ENCODE results near the gene DAPP1. TPM values are rescaled to one million over a fixed set of nuclear protein-coding genes. Genes with fewer than 3 reads are reported as not detected.
A peak's percentile ranks its signal among the peaks of the same experiment; 100 is the strongest.

The DAPP1 gene
- total RNA-seq, 2 experiments from 2014 or later, result 37.9 to 39.7 TPM

DNA sequence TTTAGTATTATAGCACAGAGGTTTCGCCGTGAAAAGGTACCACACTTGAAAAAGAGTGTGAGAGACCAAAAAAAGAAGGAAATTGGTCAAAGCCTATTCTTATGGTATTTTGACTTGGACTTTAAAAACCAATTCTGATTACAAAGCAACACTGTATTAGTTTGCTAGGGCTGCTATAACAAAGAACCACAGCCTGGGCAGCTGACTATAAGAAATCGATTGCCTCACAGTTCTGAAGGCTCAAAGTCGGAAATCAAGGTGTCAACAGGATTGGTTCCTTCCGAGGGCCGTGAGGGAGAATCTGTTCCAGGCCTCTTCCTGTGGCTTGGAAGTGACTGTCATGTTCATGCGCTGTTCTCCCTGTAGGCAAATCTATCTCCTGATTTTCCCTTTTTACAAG, 17.9 kb downstream of the DAPP1 start:
- no peak overlapping the region for H3K27ac Mint-ChIP-seq
- H3K36me3 Mint-ChIP-seq, result peaks cover 19% of the 10 kb centered on the region
- H3K9me3 Mint-ChIP-seq, result no peaks in the 10 kb centered on the region
- H3K27me3 Mint-ChIP-seq, result no peaks in the 10 kb centered on the region
- no peak for DNase-seq
- H3K4me1 Mint-ChIP-seq, result peaks cover 7% of the 10 kb centered on the region
- no peak overlapping the region for H3K4me3 Mint-ChIP-seq

GRCh38 chr4:99835942-99836341, 19.3 kb downstream of the DAPP1 start:
- no peaks in the 10 kb centered on the region for H3K27me3 Mint-ChIP-seq
- DNase-seq, result no peak
- no peak overlapping the region for H3K27ac Mint-ChIP-seq
- peaks cover 9% of the 10 kb centered on the region for H3K4me1 Mint-ChIP-seq
- H3K9me3 Mint-ChIP-seq, result no peaks in the 10 kb centered on the region
- H3K4me3 Mint-ChIP-seq, result no peak overlapping the region
- peaks cover 21% of the 10 kb centered on the region for H3K36me3 Mint-ChIP-seq

- H3K9me3 Mint-ChIP-seq, result peaks cover 2% of the 10 kb centered on the region
- no peak overlapping the region for H3K27ac Mint-ChIP-seq
- no peak for DNase-seq
- peaks cover 13% of the 10 kb centered on the region for H3K4me1 Mint-ChIP-seq
- no peak overlapping the region for H3K4me3 Mint-ChIP-seq
- H3K27me3 Mint-ChIP-seq, result no peaks in the 10 kb centered on the region
- H3K36me3 Mint-ChIP-seq, result peaks cover 34% of the 10 kb centered on the region
These were observed 22.3 kb downstream of the DAPP1 start for GRCh38 chr4:99838927-99839326.

- peak overlapping the region; percentile 57 for H3K27ac Mint-ChIP-seq
- H3K36me3 Mint-ChIP-seq, result peaks cover 41% of the 10 kb centered on the region
- H3K27me3 Mint-ChIP-seq, result no peaks in the 10 kb centered on the region
- H3K9me3 Mint-ChIP-seq, result peaks cover 2% of the 10 kb centered on the region
- no peak for DNase-seq
- peaks cover 29% of the 10 kb centered on the region for H3K4me1 Mint-ChIP-seq
- H3K4me3 Mint-ChIP-seq, result no peak overlapping the region
These were observed 24.5 kb downstream of the DAPP1 start for GRCh38 chr4:99841129-99841528.

- peaks cover 51% of the 10 kb centered on the region for H3K36me3 Mint-ChIP-seq
- H3K27me3 Mint-ChIP-seq, result no peaks in the 10 kb centered on the region
- peaks cover 49% of the 10 kb centered on the region for H3K4me1 Mint-ChIP-seq
- no peak overlapping the region for H3K4me3 Mint-ChIP-seq
- no peak for DNase-seq
- H3K9me3 Mint-ChIP-seq, result peaks cover 3% of the 10 kb centered on the region
- H3K27ac Mint-ChIP-seq, result peak overlapping the region; percentile 49
These were observed 26.8 kb downstream of the DAPP1 start for GRCh38 chr4:99843413-99843812.

GRCh38 chr4:99844048-99844447, 27.4 kb downstream of the DAPP1 start:
- Mint-ChIP-seq H3K27ac (no peak overlapping the region), H3K9me3 (peaks cover 3% of the 10 kb centered on the region), H3K4me1 (peaks cover 56% of the 10 kb centered on the region), H3K36me3 (peaks cover 56% of the 10 kb centered on the region), H3K27me3 (no peaks in the 10 kb centered on the region), H3K4me3 (no peak overlapping the region)
- no peak for DNase-seq

GRCh38 chr4:99845179-99845578, 28.6 kb downstream of the DAPP1 start:
- Mint-ChIP-seq H3K27me3 (no peaks in the 10 kb centered on the region), H3K9me3 (peaks cover 5% of the 10 kb centered on the region), H3K36me3 (peaks cover 64% of the 10 kb centered on the region), H3K4me1 (peaks cover 65% of the 10 kb centered on the region), H3K4me3 (no peak overlapping the region), H3K27ac (peak overlapping the region; percentile 98)
- no peak for DNase-seq

DNA sequence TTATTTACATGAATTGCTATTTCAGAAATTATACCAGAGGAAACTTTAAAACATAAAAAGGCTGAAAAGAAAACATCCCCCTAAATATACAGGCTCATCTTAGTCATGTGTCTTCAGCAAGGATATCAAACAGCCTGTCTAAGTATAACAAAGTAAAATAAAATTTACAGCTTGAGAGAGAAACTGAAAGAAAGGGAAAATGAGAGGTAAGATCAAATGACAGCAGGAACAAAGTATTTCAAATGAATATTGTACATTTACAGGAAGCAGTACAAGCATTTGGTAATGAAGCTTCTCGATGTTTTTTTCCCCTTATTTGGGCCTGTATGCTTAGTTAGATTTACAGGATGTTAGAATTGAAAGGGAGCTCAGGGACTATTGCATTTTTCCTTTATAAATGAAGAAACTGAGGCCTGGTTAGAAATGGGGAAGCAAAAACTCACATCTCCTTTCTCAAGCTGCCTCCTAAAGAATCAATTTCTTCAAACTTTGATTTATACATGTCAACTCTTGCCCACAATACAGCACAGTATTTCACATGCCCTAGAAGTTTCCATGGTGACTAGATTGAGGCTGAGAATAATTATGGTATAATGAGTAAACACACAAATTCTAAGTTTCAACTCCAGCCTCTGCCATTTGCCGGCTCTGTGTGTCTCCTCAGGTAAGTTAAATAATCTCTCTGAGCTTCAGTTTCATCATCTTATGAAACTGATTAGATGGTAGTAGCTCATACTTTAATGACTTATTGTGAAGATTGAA, 29.3 kb downstream of the DAPP1 start:
- Mint-ChIP-seq H3K36me3 (peaks cover 64% of the 10 kb centered on the region), H3K4me3 (peak overlapping the region; percentile 42), H3K27ac (peak overlapping the region; percentile 98), H3K9me3 (peaks cover 5% of the 10 kb centered on the region), H3K27me3 (no peaks in the 10 kb centered on the region), H3K4me1 (peaks cover 65% of the 10 kb centered on the region)
- no peak for DNase-seq

DNA sequence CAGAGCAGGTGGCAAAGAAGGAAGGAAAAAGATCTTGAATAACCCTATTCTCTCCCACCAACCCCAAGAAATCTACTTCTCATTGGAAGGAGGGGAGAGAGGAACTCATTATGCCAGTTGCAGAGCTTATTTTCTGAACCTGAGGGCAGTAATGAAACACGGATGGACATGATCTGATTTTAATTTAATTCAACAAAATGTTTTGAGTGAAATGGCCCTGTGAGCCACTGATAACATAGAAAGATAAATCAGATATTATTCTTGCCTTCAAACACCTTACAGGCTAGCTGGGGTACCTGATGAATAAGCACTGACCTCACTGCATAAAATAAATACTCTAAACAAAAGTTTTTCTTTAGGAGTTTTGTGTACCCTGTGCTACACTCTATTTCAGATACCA, 30.3 kb downstream of the DAPP1 start:
- H3K36me3 Mint-ChIP-seq, result peaks cover 61% of the 10 kb centered on the region
- peak overlapping the region; percentile 98 for H3K27ac Mint-ChIP-seq
- H3K4me1 Mint-ChIP-seq, result peaks cover 65% of the 10 kb centered on the region
- DNase-seq, result no peak
- no peaks in the 10 kb centered on the region for H3K27me3 Mint-ChIP-seq
- H3K4me3 Mint-ChIP-seq, result peak overlapping the region; percentile 52
- H3K9me3 Mint-ChIP-seq, result peaks cover 5% of the 10 kb centered on the region

- peak; percentile 36 for DNase-seq
- Mint-ChIP-seq H3K27me3 (no peaks in the 10 kb centered on the region), H3K27ac (peak overlapping the region; percentile 98), H3K36me3 (peaks cover 58% of the 10 kb centered on the region), H3K4me3 (peak overlapping the region; percentile 52), H3K4me1 (peaks cover 71% of the 10 kb centered on the region), H3K9me3 (peaks cover 5% of the 10 kb centered on the region)
These were observed 30.8 kb downstream of the DAPP1 start for GRCh38 chr4:99847362-99847976.

DNA sequence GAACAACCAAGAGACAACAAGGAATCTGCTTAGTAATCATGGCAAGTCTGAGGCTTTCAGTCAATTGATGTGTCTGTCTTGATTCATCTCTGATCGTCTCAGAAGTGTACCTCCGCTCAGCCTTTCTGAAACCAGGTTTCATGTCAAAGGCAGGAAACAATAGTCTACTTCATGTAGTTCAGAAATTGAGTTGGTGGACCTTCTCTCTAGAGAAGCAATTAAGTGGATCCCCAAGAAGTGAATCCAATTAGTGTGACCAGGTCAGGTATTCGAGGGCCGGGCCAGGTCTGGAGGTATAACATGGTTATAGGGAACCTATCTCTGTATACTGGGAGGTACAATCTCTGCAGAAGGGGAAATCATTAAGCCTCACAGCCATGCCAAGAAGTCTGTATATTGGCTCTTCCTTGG, 32.0 kb downstream of the DAPP1 start:
- Mint-ChIP-seq H3K36me3 (peaks cover 63% of the 10 kb centered on the region), H3K4me3 (peak overlapping the region; percentile 29), H3K4me1 (peaks cover 80% of the 10 kb centered on the region), H3K27ac (peak overlapping the region; percentile 98), H3K27me3 (no peaks in the 10 kb centered on the region), H3K9me3 (peaks cover 5% of the 10 kb centered on the region)
- DNase-seq, result no peak

DNA sequence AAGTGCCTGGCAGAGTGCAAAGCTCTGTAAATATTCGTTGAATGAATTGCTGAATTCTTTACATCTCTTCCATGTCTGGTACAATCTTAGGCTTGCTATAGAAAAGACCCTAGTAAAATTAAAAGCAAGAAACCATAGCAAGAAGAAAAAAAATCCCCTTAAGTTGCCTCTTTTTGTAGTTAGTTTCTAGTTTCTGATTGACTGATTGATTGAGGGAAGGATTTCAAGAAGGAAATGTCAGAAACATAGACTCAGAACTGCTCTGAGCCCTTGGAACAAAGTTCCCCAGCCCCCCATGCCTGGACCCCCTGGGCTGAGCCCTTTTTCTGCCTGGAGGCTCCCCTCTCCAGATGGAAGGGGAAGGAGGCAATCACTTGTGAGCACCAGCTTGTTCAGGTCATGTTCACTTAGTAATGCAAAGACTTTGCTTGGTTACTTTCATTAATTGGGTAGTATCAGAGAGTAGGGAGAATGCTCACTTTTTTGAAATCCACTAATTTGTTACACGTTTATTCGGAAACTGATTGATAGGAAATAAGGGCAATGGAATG, 35.6 kb downstream of the DAPP1 start:
- Mint-ChIP-seq H3K4me3 (peak overlapping the region; percentile 38), H3K4me1 (peaks cover 81% of the 10 kb centered on the region)
- DNase-seq, result no peak

GRCh38 chr4:99853190-99853589, 36.6 kb downstream of the DAPP1 start:
- Mint-ChIP-seq H3K4me3 (no peak overlapping the region), H3K27ac (peak overlapping the region; percentile 90), H3K27me3 (no peaks in the 10 kb centered on the region), H3K4me1 (peaks cover 78% of the 10 kb centered on the region), H3K9me3 (peaks cover 1% of the 10 kb centered on the region), H3K36me3 (peaks cover 68% of the 10 kb centered on the region)
- no peak for DNase-seq

More for the DNA sequence above, 35.6 kb downstream of the DAPP1 start:
- H3K9me3 Mint-ChIP-seq, result peaks cover 3% of the 10 kb centered on the region
- H3K27me3 Mint-ChIP-seq, result no peaks in the 10 kb centered on the region
- peaks cover 70% of the 10 kb centered on the region for H3K36me3 Mint-ChIP-seq
- H3K27ac Mint-ChIP-seq, result peak overlapping the region; percentile 90

- H3K27me3 Mint-ChIP-seq, result no peaks in the 10 kb centered on the region
- no peak overlapping the region for H3K4me3 Mint-ChIP-seq
- H3K9me3 Mint-ChIP-seq, result peaks cover 1% of the 10 kb centered on the region
- H3K4me1 Mint-ChIP-seq, result peaks cover 72% of the 10 kb centered on the region
- no peak overlapping the region for H3K27ac Mint-ChIP-seq
- DNase-seq, result no peak
- H3K36me3 Mint-ChIP-seq, result peaks cover 65% of the 10 kb centered on the region
These were observed 37.4 kb downstream of the DAPP1 start for GRCh38 chr4:99853999-99854398.

- DNase-seq, result no peak
- peak overlapping the region; percentile 67 for H3K27ac Mint-ChIP-seq
- no peaks in the 10 kb centered on the region for H3K9me3 Mint-ChIP-seq
- no peak overlapping the region for H3K4me3 Mint-ChIP-seq
- H3K4me1 Mint-ChIP-seq, result peaks cover 62% of the 10 kb centered on the region
- H3K36me3 Mint-ChIP-seq, result peaks cover 60% of the 10 kb centered on the region
- no peaks in the 10 kb centered on the region for H3K27me3 Mint-ChIP-seq
These were observed 39.1 kb downstream of the DAPP1 start for GRCh38 chr4:99855678-99856077.
